Adipose tissue (tissue), 3 donors: ENCODE results near the gene LIPJ. TPM values are rescaled to one million over a fixed set of nuclear protein-coding genes. Genes with fewer than 3 reads are reported as not detected.

ENCODE experiments used
- H3K27ac ChIP-seq: one replicate; pipeline ENCODE4 v1.5.1; 2013; ENCODE audit warnings: low read depth, low read length
- WGBS, 3 donors: extraction: QIAGEN DNeasy Blood & Tissue Kit; methylation state at CpG; one replicate each; pipeline ENCODE4 v1.1.7; 2013; 5-methylcytosine and 5-hydroxymethylcytosine counted together
- polyA plus RNA-seq, 3 donors: library from polyadenylated mRNA; stranded (reverse); fragments of 200-250 nt; gene quantifications; one replicate each; pipeline ENCODE4 v1.2.3, GENCODE V29; 2013
- donor health status: healthy with polysubstance abuse.
- donor health status: Bipolar disorder and iron deficiency.
- donor health status: healthy.

Gene LIPJ
- polyA plus RNA-seq, 3 donors: 0.03 to 0.14 TPM; not detected in 1

DNA sequence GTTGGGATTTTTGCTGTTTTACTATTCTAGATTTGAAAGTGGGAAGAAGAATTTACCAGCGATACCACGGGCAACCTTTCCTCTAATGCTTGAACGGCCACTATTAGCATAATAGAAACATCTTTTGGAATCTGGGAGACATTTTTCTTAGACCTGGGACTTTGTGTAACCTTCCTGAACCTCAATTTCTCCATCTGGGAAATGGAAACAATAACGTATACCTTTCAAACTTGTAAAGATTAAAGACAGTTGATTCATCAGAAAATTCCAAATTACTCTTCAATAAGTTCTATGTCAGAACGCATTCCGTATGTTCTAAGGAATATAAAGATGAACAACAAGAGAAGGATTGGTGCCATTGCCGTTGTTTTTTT lies 3.0 kb upstream of the LIPJ start:
- whole genome bisulfite sequencing, 3 donors: 55 to 59% (median 58%) methylated on average over 7 of the region's 7 CpGs
- no peak overlapping the region for H3K27ac ChIP-seq

DNA sequence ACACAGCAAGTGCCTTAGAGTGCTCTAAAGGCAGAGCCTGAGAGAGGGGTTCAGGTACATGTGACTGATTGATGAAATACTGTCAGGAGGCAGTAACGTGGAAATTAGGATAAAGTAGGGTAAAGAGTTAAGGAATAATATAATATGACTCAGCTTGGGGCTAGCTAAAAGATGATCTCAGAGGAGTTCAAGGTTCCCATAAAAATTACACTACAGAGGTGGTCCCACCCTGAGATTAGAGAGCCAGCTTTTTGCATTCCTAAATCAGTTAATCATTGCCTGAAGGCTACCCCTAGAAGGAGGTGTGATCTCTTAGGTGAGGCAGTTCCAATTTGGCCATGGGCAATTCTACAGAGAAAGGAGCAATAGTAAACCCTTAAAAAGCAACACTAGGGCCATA lies 5.8 kb downstream of the LIPJ start:
- 83 to 90% (median 90%) methylated on average over 1 of the region's 1 CpG for WGBS, 3 donors
- no peak overlapping the region for H3K27ac ChIP-seq

DNA sequence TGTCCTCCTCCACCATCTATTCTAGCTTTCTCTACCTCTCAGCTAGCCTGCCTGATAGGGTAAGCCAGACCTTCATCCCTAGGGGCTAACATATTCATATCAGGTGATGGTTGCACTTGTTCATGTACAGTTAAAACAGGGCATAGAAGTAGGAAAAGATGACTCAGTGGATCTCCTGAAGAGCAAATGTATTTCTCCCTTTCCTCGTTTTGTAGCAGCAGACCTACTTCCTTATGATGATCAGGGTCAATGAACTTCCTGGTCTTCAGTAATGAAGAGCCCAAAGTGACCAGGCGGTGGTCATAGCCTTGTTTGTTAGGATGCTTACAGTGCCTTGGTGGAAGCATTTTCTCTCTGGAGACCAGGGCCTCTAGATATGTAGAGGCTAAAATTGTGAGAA lies 6.3 kb downstream of the LIPJ start:
- WGBS, 3 donors: 77 to 89% (median 79%) methylated on average over 2 of the region's 2 CpGs
- no peak overlapping the region for H3K27ac ChIP-seq

DNA sequence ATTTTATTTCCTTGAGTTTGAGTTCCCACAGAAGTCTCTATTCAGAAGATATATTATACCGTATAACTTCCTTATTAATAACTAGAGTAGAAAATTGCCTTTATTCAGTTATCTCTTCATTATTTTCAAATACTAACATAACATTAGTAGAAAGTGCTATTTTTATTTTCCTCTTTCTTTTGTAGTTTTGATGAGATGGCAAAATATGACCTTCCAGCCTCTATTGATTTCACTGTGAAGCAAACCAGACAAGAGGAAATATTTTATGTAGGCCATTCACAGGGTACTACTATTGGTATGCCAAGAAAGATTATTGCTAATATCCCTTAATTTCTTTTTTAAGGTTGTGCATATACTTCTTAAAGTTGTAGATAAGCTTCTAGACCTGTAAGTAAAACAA lies 7.9 kb downstream of the LIPJ start:
- no peak overlapping the region for H3K27ac ChIP-seq
- 93 to 100% (median 98%) methylated on average over 1 of the region's 1 CpG for WGBS, 3 donors

DNA sequence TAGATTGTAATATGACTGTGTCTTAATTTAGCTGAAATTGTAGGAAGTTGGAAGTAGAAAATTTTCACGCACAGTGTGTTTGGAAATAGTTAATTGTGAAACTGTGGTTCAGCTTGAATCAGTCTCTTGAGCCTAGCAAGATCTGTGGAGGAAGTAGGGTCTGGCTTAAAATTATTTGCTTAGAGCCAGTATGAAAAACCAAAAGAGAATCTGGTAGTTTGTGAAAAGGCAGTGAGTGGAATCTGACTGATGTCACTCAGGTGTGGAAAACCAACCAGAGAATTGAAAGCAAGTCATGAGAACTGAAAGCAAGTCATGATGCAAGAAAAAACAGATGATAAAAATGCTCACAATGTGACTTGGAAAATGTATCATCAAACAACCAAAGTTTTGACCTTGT lies 11.5 kb downstream of the LIPJ start:
- no peak overlapping the region for H3K27ac ChIP-seq
- WGBS, 3 donors: 43 to 85% (median 55%) methylated on average over 1 of the region's 1 CpG

DNA sequence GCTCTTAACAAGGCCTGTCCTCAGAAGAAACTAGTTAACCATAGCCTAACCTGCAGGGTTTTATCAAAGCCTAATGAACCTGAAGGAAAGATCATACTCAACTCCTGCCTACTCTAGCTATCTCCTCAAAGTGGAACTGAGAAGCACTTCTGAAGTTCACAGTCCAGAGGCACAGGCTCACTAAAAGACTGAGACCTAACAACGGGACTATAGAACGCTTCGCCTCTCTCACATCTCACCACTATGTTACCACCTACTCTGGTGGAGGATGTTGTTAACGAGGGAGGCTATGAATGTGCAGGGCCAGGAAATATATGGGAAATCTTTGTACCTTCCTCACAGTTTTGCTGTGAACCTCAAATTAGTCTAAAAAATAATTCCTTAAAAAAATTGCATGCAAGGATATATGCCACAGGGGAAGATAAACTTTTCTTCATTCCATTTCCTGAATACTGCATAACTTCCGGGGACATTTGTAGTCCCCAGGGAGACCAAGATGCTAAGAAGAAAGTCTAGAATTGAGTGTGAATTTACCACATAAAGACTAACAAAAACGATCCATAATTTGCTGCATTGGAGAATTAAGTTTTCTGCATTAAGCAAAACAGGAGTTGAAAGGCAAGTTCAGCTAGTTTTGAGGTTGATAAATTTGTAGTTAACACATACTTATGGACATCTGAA lies 21.6 kb downstream of the LIPJ start:
- 82 to 87% (median 83%) methylated on average over 6 of the region's 6 CpGs for WGBS, 3 donors
- no peak overlapping the region for H3K27ac ChIP-seq

DNA sequence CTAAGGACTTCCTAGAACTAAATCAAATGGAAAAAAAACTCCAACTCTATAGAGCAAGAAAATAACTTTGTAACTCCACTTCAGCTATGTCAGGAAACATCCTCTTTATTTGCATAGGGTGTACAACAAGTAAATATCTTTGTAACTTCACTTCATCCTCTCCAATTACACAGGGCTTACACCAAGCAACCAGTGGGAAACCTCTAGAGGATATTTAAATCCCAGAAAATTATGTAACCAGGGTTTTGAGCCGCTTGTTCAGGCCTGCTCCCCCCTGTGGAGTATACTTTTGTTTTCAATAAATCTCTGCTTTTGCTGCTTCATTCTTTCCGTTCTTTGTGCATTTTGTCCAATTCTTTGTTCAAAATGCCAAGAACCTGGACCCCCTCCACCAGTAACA lies 22.2 kb downstream of the LIPJ start:
- WGBS, 3 donors: 66 to 75% (median 69%) methylated on average over 2 of the region's 2 CpGs

DNA sequence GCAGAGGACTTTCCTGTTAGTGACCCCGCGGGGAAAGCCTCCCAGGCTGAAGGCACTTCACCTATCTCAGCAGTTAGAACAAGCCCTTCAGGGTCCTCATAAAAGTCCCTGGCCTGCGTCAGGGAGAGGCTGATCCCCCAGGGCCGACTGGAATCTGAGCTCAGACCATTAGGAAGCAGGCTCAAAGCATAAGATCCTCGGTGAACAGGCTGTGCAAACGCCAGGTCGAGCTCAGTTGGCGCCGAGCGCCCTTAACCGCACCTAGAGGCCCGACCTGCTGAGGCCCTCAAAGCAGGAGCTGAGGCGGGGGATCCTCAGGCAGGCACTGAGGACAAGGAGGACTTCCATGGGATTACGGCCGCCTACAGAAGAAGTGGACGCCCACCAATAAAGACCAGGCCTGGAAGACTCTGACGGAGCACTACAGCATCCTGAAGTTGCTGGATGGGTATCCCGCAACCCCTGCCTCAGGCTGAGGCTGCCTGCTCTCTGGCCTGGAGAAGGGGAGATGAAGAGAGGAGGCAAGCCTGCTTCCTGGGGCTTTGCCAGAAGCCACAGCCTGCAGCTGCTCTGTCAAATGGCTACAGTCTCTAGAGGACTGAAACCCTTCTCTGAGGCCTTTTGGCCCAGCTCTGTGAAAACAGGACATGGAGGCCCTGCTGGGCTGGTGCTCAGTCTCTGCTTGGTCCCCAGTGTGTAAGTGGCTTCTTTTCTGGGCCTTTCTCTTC lies 29.9 kb downstream of the LIPJ start:
- no peak overlapping the region for H3K27ac ChIP-seq
- 86 to 92% (median 89%) methylated on average over 18 of the region's 18 CpGs for WGBS, 3 donors

More for the DNA sequence above, 22.2 kb downstream of the LIPJ start:
- H3K27ac ChIP-seq: no peak overlapping the region

DNA sequence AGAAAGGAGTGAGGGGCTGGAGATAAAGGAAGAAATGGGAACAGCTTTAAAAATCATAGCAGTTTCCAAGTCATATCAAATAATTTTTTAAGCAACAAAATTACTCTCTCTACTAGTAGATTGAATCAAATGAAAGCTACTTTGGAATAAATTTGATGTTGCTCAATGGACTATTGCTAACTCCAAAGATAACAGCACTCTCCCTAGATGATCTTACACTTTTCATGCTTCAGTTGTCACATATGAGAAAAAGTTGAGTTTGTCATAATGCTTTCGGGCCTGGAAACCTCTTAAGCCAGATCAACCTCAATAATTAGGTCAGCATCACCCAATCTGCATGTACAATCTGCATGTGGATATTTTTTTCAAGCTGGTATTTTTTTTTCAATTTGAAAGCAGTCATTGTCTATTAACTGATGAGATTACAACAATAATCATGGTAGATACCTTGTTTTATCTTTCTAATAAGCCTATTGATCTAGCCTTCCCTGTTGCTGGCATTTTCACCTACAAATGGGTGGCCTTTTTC lies 31.3 kb downstream of the LIPJ start:
- WGBS, 3 donors: 63 to 87% (median 74%) methylated on average over 1 of the region's 1 CpG
- no peak overlapping the region for H3K27ac ChIP-seq

DNA sequence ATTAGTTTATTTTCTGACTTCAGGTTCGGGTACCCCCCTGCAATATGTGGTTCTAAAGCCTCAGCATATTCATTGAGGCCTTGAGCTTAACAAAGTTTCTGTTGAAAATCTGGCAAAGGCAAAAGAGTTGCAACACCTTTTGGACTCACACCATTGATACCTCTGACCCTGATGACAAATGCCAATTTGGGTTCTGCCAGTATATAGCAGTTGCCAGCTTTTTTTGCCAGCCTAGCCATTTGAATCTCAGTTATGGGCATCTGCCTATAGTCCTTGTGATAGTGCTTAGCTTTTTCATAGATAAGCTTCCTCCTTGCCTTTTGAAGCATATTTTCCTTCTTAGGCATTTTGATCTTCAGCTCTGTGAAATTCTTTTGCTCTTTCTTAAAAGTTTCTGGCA lies 31.9 kb downstream of the LIPJ start:
- 68 to 83% (median 76%) methylated on average over 1 of the region's 1 CpG for WGBS, 3 donors
- no peak overlapping the region for H3K27ac ChIP-seq

DNA sequence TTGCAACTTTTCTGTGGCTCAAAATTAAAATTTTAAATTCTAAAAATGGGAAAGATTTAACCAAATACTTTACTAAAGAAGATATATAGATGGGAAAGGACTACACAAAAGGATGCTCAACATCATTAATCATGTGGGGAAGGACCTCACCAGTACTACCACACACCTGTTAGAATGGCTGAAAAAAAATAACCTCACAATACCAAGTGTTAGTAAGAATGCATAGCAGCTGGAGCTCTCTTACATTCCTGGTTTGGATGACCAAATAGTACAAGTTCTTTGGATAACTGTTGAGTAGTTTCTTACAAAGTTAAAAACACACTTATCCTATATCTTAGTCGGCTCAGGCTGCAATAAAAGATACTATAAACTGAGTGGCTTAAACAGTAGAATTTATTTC lies 33.9 kb downstream of the LIPJ start:
- no peak overlapping the region for H3K27ac ChIP-seq
- WGBS, 3 donors: 77 to 87% (median 82%) methylated on average over 1 of the region's 1 CpG

DNA sequence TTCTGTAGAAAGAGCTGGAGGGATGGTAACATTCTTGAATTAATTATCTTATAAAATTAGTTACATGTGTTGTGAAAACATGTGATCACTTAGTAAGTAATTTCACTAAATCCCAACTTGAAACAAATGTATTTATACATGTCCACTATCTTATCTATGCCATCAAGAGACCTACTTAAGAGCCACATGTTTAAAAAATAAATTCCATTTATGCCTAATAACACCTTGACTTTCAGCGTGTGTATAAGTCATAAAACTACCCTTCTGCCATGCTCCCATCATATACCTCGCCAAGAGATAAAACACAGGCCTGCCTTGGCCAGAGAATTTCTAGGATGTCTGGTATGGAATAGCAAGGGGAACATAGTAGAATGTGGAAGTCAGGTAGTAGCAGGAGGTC lies 37.3 kb downstream of the LIPJ start:
- H3K27ac ChIP-seq: no peak overlapping the region
- 66 to 80% (median 75%) methylated on average over 2 of the region's 2 CpGs for WGBS, 3 donors

DNA sequence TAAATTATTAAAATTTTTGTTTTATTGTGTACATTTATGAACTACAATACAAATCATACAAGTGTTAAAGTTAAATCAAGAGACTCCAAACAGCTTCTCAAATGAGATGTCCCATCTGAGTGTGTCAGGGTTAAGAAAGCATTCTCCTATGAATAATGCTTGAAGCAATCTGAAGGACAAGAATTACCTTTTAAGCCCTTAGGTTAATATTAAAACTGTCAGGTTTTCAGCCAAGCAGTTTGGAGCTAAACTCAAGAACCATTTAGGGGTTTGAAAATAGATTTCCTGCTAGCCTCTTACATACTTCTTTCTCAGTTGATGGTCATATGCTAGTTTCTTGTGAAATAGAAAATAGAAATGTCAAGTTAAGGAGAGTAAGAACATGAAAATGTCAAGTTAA lies 38.3 kb downstream of the LIPJ start:
- no peak overlapping the region for H3K27ac ChIP-seq

DNA sequence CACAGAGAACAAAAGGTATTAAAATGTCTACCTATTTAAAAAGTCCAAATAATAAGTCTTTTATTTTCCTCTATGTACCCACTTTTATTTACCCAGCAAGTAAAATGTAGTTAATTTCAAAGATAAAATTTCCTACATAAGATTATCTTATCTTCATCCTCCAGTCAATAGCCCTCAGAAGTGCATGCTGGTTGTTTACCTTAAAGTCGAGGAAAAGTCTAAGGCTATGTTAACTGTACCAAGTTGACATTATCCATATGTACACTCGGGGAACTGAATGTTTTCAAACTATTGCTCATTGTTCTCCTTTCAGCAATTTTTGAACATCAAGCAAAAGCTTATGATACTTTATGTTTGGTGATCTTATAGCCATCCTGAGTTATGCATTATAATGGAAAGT lies 53.6 kb downstream of the LIPJ start:
- 18 to 58% (median 39%) methylated on average over 2 of the region's 2 CpGs for WGBS, 3 donors
- H3K27ac ChIP-seq: no peak overlapping the region

DNA sequence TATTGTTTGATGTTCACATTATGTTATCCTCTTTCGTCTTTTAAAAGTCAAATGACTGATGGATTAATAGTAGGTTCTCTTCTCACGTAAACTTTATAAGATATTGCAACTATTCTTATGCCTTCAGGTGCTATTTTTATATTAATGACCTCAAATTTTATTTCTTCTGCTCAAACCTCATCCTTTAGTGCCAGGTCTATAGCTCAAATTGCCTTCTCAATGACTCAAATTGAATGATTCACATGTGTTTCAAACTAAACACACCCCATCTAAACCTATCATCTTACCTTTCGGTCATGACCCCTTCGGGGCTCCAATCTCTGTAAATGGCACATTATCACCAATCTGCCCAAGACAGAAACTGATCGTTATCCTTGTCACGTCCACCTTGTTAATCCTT lies 55.6 kb downstream of the LIPJ start:
- 80 to 87% (median 85%) methylated on average over 6 of the region's 6 CpGs for WGBS, 3 donors

DNA sequence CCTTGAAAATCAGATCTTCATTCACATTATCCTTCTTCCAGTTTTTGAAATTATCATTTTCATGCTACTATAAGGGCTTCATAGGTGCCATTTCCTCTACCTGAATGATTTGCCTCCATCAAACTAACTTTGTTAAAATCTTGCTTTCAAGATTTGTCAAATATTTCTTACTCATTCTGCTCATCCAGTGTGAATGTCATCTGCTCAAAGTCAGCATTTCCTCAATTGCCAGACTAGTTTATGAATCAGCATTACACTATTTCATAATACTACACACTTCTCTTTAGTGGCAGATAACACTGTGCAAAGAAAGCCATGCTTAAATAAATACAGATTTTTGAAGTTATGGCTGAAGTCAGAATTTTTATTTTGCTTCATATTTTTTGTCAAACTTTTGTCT lies 56.4 kb downstream of the LIPJ start:
- H3K27ac ChIP-seq: no peak overlapping the region

More for the DNA sequence above, 55.6 kb downstream of the LIPJ start:
- H3K27ac ChIP-seq: no peak overlapping the region

DNA sequence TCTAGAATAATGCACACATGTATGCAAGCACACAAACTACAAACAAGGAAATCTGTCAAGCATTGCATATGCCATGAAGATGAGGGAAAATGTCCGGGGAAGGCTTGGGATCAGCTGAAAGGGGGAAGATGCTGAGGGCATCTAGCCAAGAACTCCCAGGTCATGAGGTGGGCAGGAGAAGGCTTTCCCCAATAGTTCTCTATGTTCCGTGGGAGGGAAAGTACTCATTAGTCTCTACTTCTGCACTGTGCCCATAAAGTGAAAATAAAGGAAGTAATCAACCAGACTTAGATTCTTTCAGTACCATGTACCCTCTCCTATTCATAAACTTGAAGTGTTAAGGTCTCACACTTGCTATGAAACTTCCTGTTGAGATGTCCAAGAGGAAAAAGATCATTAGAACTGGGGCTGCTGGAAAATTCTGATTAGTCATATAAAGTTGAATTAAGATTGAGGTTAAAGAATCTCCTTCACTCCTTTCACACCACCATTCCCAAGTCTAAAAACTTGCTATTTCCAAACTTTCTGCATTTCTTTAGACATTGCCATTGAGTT lies 60.6 kb downstream of the LIPJ start:
- WGBS, 3 donors: 51 to 75% (median 53%) methylated on average over 2 of the region's 2 CpGs
- no peak overlapping the region for H3K27ac ChIP-seq

DNA sequence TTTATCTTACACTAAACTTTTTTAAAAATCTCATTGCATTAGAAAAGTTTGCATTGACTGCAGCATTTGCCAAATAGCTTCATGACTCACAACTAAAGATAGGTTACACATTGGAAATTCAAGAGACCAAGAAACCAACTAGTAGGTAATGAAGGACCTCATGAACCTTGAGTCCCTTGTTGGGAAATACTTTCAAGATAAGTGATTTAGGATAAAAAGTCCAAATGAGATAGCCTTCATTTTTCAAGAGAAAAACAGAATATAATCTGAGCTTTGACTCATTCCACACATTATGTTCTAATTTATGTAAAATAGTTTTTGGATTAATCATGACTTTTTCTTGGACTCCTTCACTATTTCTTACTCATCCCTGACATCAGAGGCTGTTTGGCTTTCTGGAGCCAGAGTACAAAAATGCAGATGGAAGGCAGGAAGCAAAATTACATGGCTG lies 64.6 kb downstream of the LIPJ start:
- H3K27ac ChIP-seq: no peak overlapping the region

DNA sequence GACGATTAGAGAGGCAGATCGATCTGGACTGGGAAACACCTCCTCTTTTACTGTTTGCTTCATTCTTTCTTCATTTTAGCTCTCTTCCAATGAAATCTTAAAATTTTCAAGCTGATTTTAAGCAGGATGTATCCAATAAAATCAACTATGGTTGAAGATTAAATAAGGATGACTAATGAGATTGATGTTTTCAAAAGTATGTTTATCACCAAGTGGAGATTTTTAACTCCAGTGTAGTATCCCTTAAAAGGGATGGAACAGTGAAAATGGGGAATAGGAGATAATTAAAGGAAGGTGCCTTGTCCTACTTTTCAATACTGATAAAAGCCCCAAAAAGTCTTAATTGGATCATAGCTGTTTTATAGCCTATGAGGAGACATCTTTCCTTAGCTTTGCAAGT lies 66.1 kb downstream of the LIPJ start:
- WGBS, 3 donors: 93 to 94% (median 93%) methylated on average over 2 of the region's 2 CpGs

More for the DNA sequence above, 66.1 kb downstream of the LIPJ start:
- H3K27ac ChIP-seq: no peak overlapping the region
